ENCODE data around the gene CYSLTR2.

CYSLTR2 gene

DNA sequence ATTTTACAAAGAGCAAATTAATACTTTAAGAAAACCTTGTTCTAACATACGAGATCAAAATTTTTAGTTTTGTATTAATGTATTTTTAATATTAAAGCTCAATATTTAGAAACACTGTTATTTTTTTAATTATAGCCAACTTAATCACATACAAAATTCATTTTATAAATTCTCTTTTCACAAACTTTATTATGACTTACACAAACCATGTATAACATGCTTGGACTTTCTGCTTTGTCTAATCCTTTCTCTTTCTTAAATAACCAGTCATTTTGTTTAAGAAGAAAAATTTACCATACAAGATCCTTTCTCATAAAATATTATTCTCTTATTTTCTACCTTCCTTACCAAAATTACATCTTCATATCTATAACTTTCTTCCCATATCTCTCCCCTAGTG is 62.2 kb downstream of the CYSLTR2 start:
- DNase-seq (ENCODE audit: low spot score), result no peak
- Histone ChIP-seq H3K36me3 (ENCODE audit: low read depth) (no peaks in the 10 kb centered on the region), H3K27ac (ENCODE audit: poor library complexity, severe bottlenecking) (no peak overlapping the region), H3K9me3 (ENCODE audit: severe bottlenecking) (peaks cover 4% of the 10 kb centered on the region), H3K27me3 (ENCODE audit: insufficient read depth, poor library complexity, severe bottlenecking) (no peaks in the 10 kb centered on the region), H3K4me3 (ENCODE audit: severe bottlenecking) (no peak overlapping the region), H3K4me1 (ENCODE audit: insufficient read depth, poor library complexity, severe bottlenecking) (no peaks in the 10 kb centered on the region)
- ATAC-seq (ENCODE audit: low read depth), result no peak
- no peak for TF ChIP-seq CTCF (IDR thresholded peaks at IDR 0.05; ENCODE audit: poor library complexity, severe bottlenecking)

GRCh38 chr13:48720621-48721020 is 66.9 kb downstream of the CYSLTR2 start:
- ATAC-seq (ENCODE audit: low read depth) (no peak), DNase-seq (ENCODE audit: low spot score) (no peak)
- no peak for TF ChIP-seq CTCF (IDR thresholded peaks at IDR 0.05; ENCODE audit: poor library complexity, severe bottlenecking)
- no peaks in the 10 kb centered on the region for H3K4me1 ChIP-seq (ENCODE audit: insufficient read depth, poor library complexity, severe bottlenecking)
- H3K36me3 ChIP-seq (ENCODE audit: low read depth), result no peaks in the 10 kb centered on the region
- H3K27ac ChIP-seq (ENCODE audit: poor library complexity, severe bottlenecking), result no peak overlapping the region
- H3K27me3 ChIP-seq (ENCODE audit: insufficient read depth, poor library complexity, severe bottlenecking), result no peaks in the 10 kb centered on the region
- H3K9me3 ChIP-seq (ENCODE audit: severe bottlenecking), result peaks cover 4% of the 10 kb centered on the region
- no peak overlapping the region for H3K4me3 ChIP-seq (ENCODE audit: severe bottlenecking)

- Histone ChIP-seq H3K27me3 (ENCODE audit: insufficient read depth, poor library complexity, severe bottlenecking) (no peaks in the 10 kb centered on the region), H3K27ac (ENCODE audit: poor library complexity, severe bottlenecking) (no peak overlapping the region), H3K9me3 (ENCODE audit: severe bottlenecking) (no peaks in the 10 kb centered on the region), H3K4me1 (ENCODE audit: insufficient read depth, poor library complexity, severe bottlenecking) (no peaks in the 10 kb centered on the region), H3K4me3 (ENCODE audit: severe bottlenecking) (no peak overlapping the region), H3K36me3 (ENCODE audit: low read depth) (no peaks in the 10 kb centered on the region)
- no peak for TF ChIP-seq CTCF (IDR thresholded peaks at IDR 0.05; ENCODE audit: poor library complexity, severe bottlenecking)
- ATAC-seq (ENCODE audit: low read depth) (no peak), DNase-seq (ENCODE audit: low spot score) (no peak)
Observed at GRCh38 chr13:48723168-48723567, 69.4 kb downstream of the CYSLTR2 start.

- H3K4me3 ChIP-seq (ENCODE audit: severe bottlenecking), result no peak overlapping the region
- no peak for DNase-seq (ENCODE audit: low spot score)
- no peaks in the 10 kb centered on the region for H3K27me3 ChIP-seq (ENCODE audit: insufficient read depth, poor library complexity, severe bottlenecking)
- no peaks in the 10 kb centered on the region for H3K9me3 ChIP-seq (ENCODE audit: severe bottlenecking)
- H3K27ac ChIP-seq (ENCODE audit: poor library complexity, severe bottlenecking), result no peak overlapping the region
- TF ChIP-seq CTCF (IDR thresholded peaks at IDR 0.05; ENCODE audit: poor library complexity, severe bottlenecking), result no peak
- H3K4me1 ChIP-seq (ENCODE audit: insufficient read depth, poor library complexity, severe bottlenecking), result no peaks in the 10 kb centered on the region
- ATAC-seq (ENCODE audit: low read depth), result no peak
- no peaks in the 10 kb centered on the region for H3K36me3 ChIP-seq (ENCODE audit: low read depth)
Observed at GRCh38 chr13:48725271-48725670, 71.5 kb downstream of the CYSLTR2 start.

GRCh38 chr13:48726711-48727110 is 73.0 kb downstream of the CYSLTR2 start:
- no peak for TF ChIP-seq CTCF (IDR thresholded peaks at IDR 0.05; ENCODE audit: poor library complexity, severe bottlenecking)
- ATAC-seq (ENCODE audit: low read depth), result no peak
- Histone ChIP-seq H3K27me3 (ENCODE audit: insufficient read depth, poor library complexity, severe bottlenecking) (no peaks in the 10 kb centered on the region), H3K4me1 (ENCODE audit: insufficient read depth, poor library complexity, severe bottlenecking) (no peaks in the 10 kb centered on the region), H3K9me3 (ENCODE audit: severe bottlenecking) (no peaks in the 10 kb centered on the region), H3K36me3 (ENCODE audit: low read depth) (no peaks in the 10 kb centered on the region), H3K4me3 (ENCODE audit: severe bottlenecking) (no peak overlapping the region), H3K27ac (ENCODE audit: poor library complexity, severe bottlenecking) (no peak overlapping the region)
- no peak for DNase-seq (ENCODE audit: low spot score)
